SU-DHL-6 (cell line): ENCODE results near the gene DCAF7.

Source experiments
- H2AFZ ChIP-seq: fragments of 200-600 bp; sonication (generic); 2 replicates; pipeline ENCODE4 v1.6.1; 2014; ENCODE audit warnings: low read depth, mild to moderate bottlenecking, moderate library complexity, mixed read lengths, antibody characterized with exemption, low read length; ENCODE audit not compliant: severe bottlenecking
- H3F3A ChIP-seq: fragments of 200-600 bp; shearing (Covaris generic); 2 replicates; pipeline ENCODE4 v1.6.0; 2016; ENCODE audit warnings: antibody characterized with exemption, mild to moderate bottlenecking; ENCODE audit not compliant: insufficient read depth
- H3K27ac ChIP-seq: fragments of 200-600 bp; sonication (generic); 2 replicates; pipeline ENCODE4 v1.5.1; 2016; ENCODE audit warnings: low read depth, mild to moderate bottlenecking, low read length, moderate library complexity, mixed read lengths
- H3K27me3 ChIP-seq: fragments of 200-600 bp; sonication (generic), shearing (Covaris generic); 2 replicates; pipeline ENCODE4 v1.6.0; 2014; ENCODE audit warnings: mild to moderate bottlenecking, low read length
- H3K36me3 ChIP-seq: fragments of 200-600 bp; sonication (generic); 2 replicates; pipeline ENCODE4 v1.6.1; 2014; ENCODE audit warnings: mild to moderate bottlenecking, low read length, mixed read lengths
- H3K4me2 ChIP-seq: fragments of 300-600, 200-600 bp; shearing (Covaris generic), sonication (generic); 2 replicates; pipeline ENCODE4 v1.6.0; 2014; ENCODE audit warnings: low read length, low read depth, mild to moderate bottlenecking; ENCODE audit not compliant: poor library complexity, severe bottlenecking
- H3K4me3 ChIP-seq: fragments of 200-600 bp; sonication (generic); 2 replicates; pipeline ENCODE4 v1.5.1; 2014; ENCODE audit warnings: antibody characterized with exemption, low read length, mild to moderate bottlenecking, mixed read lengths; ENCODE audit not compliant: insufficient read depth, poor library complexity, severe bottlenecking
- H3K79me2 ChIP-seq: fragments of 200-600 bp; sonication (generic); 2 replicates; pipeline ENCODE4 v1.6.1; 2014; ENCODE audit warnings: mild to moderate bottlenecking, low read length, moderate library complexity; ENCODE audit not compliant: insufficient read depth
- H3K9ac ChIP-seq: fragments of 200-600 bp; sonication (generic); 2 replicates; pipeline ENCODE4 v1.7.0; 2014; ENCODE audit warnings: mild to moderate bottlenecking, low read length
- H3K9me2 ChIP-seq: fragments of 200-600 bp; sonication (generic); replicated peaks from 2 replicates; pipeline ENCODE4 v1.6.1; 2014; ENCODE audit warnings: low read length; ENCODE audit not compliant: insufficient read depth
- H3K9me3 ChIP-seq: fragments of 200-600 bp; sonication (generic); 2 replicates; pipeline ENCODE4 v1.6.1; 2014; ENCODE audit warnings: low read length, mixed read lengths; ENCODE audit not compliant: insufficient read depth
- H4K20me1 ChIP-seq: fragments of 200-600 bp; sonication (generic); 2 replicates; pipeline ENCODE4 v1.6.1; 2014; ENCODE audit warnings: low read depth, mild to moderate bottlenecking, antibody characterized with exemption, low read length, moderate library complexity, mixed read lengths
- CTCF ChIP-seq: fragments of 200-600 bp; sonication (generic); IDR thresholded peaks from one replicate; pipeline ENCODE4 v1.5.1; 2017; ENCODE audit warnings: antibody characterized with exemption, mild to moderate bottlenecking, low read length, moderate library complexity; ENCODE audit not compliant: insufficient read depth, poor library complexity, severe bottlenecking
- EZH2phosphoT487 ChIP-seq: fragments of 200-600 bp; sonication (generic), shearing (Covaris generic); conservative IDR thresholded peaks from 2 replicates; pipeline ENCODE4 v1.6.1; 2018; ENCODE audit warnings: mild to moderate bottlenecking, antibody characterized with exemption, low read length, moderate library complexity, mixed read lengths

Gene DCAF7

GRCh38 chr17:63542218-63542545 is 8.1 kb upstream of the DCAF7 start:
- no peaks in the 10 kb centered on the region for H3F3A ChIP-seq
- H3K9me2 ChIP-seq, result no peaks in the 10 kb centered on the region
- H3K9ac ChIP-seq, result no peak overlapping the region
- no peaks in the 10 kb centered on the region for H4K20me1 ChIP-seq
- TF ChIP-seq CTCF (no peak), EZH2phosphoT487 (no peak)
- H2AFZ ChIP-seq, result no peak overlapping the region
- H3K4me3 ChIP-seq, result no peak overlapping the region
- H3K27me3 ChIP-seq, result no peaks in the 10 kb centered on the region
- H3K27ac ChIP-seq, result no peak overlapping the region
- no peaks in the 10 kb centered on the region for H3K9me3 ChIP-seq
- no peaks in the 10 kb centered on the region for H3K36me3 ChIP-seq
- no peak overlapping the region for H3K4me2 ChIP-seq
- no peaks in the 10 kb centered on the region for H3K79me2 ChIP-seq

DNA sequence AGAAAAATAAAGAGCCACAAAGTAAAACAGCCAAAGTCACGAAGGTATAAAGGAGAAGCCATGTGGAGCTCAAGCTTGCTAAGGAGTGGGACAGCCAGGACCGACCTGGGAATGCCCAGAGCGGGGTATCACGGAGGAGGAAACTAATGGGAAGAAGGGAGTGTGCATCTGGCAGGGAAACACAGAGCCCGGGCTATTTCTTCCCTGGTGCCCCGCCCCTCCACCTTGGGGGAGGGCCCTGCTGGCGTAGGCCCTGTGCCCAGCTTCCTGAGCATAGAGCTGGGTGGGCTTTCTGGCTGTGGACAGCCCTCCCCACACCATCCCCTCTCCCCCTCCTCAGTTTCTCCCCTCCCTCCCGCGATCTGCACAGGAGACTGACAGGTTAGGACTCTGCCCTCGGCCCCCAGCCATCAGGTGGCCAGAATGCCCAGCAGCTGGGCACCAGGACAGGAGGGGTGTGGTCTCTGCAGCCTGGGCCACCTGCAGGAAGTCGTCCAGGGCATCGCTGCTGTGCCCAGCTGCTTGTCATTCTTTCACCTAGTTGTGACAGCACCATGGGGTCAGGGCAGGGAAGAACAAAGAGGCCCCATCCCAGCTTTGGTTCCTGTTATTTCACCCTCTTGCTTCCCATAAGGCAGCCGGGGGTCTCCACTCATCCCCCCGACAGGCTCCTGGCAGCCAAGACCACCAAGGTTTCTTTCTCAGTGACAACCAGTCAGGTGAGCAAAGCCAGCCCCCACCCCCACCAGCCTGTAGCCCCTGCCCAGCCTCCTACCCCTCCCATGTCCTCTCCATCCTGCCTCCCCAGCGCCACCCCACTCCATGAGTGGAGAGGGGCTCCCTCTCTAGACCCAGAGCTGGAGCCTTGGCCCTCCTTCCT is 7.1 kb upstream of the DCAF7 start:
- Histone ChIP-seq H3K4me2 (no peak overlapping the region), H3K4me3 (no peak overlapping the region), H2AFZ (no peak overlapping the region), H3K9me3 (no peaks in the 10 kb centered on the region), H3K79me2 (no peaks in the 10 kb centered on the region), H3K36me3 (no peaks in the 10 kb centered on the region), H3K27me3 (no peaks in the 10 kb centered on the region), H3K9me2 (no peaks in the 10 kb centered on the region), H3F3A (no peaks in the 10 kb centered on the region), H3K27ac (no peak overlapping the region), H4K20me1 (no peaks in the 10 kb centered on the region), H3K9ac (no peak overlapping the region)
- TF ChIP-seq CTCF, result no peak
- TF ChIP-seq EZH2phosphoT487, result no peak

DNA sequence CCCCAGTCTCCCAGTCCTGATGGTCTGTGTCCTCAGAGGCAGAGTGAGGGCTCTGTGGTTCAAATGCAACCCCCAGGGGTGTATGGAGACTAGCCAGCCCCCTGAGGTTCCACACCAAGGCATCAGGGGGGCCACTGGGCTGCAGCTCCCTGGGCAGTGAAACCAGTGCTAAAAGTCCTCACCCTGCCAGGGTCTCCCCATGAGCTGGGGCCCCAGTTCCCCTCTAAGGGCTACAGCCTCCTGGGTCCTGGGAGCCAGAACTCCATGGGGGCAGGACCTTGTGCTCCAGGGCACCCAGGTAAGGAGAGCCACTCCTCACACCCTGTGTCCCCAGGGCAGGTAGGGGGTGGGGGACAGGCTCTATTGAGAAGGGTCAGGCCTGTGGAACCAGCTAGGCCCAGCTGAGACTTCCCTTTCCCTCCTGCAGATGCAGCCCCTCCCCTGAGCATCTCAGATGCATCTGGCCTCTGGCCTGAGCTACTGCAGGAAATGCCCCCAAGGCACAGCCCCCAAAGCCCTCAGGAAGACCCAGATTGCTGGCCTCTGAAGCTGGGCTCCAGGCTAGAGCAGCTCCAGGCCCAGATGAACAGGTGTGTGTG is 6.4 kb upstream of the DCAF7 start:
- Histone ChIP-seq H3K4me3 (no peak overlapping the region), H3K27ac (no peak overlapping the region), H3K36me3 (no peaks in the 10 kb centered on the region), H3K9me3 (no peaks in the 10 kb centered on the region), H2AFZ (no peak overlapping the region), H3F3A (no peaks in the 10 kb centered on the region), H3K9me2 (no peaks in the 10 kb centered on the region), H3K79me2 (no peaks in the 10 kb centered on the region), H3K4me2 (no peak overlapping the region), H3K27me3 (no peaks in the 10 kb centered on the region), H4K20me1 (no peaks in the 10 kb centered on the region), H3K9ac (no peak overlapping the region)
- TF ChIP-seq EZH2phosphoT487 (no peak), CTCF (no peak)
